GM13977 (cell line): ENCODE results near the gene CCDC106.

Experiments
- DNase-seq: peaks from one replicate; pipeline ENCODE4 v3.0.0; 2012; ENCODE audit warnings: low spot score
- CTCF ChIP-seq: IDR thresholded peaks from 2 replicates; pipeline ENCODE4 v1.5.1; 2012; ENCODE audit warnings: mild to moderate bottlenecking, control low read depth; ENCODE audit not compliant: insufficient read depth; ENCODE audit errors: extremely low read depth, missing control alignments
- in situ Hi-C: fragments of 300-500 bp; cut with MboI; formaldehyde crosslinking; loops from one replicate; pipeline ENCODE4 v1.12.0; 2022; ENCODE audit warnings: low sequenced_read_pairs, low pct_unique_long_range_greater_than_20kb, mixed read lengths, inconsistent platforms; ENCODE audit not compliant: unreplicated experiment

CCDC106 gene

DNA sequence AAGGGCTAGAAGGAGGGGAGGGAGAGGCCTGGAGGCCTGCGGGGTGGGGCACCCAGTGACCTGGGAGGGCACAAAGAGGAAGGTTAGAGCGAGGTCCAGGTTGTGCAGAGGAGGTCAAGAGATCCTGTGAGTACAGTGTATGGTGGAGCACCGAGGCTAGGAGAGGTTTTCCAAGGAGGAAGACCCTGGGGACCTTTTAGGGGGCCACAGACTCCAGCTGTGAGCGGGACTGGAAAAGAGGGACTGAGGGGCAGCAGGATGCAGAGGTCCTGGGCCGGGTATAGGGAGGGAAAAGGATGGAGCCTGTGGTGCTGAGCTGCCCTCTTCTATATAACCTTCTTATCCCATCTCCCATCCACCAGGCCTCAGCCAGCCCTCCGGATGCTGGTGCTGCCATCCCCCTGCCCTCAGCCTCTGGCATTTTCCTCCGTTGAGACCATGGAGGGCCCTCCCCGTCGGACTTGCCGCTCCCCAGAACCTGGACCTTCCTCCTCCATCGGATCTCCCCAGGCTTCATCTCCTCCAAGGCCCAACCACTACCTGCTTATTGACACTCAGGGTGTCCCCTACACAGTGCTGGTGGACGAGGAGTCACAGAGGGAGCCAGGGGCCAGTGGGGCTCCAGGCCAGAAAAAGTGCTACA is 3.7 kb upstream of the CCDC106 start:
- in situ Hi-C loops = no loop called here
- no peak for DNase-seq
- no peak for TF ChIP-seq CTCF

DNA sequence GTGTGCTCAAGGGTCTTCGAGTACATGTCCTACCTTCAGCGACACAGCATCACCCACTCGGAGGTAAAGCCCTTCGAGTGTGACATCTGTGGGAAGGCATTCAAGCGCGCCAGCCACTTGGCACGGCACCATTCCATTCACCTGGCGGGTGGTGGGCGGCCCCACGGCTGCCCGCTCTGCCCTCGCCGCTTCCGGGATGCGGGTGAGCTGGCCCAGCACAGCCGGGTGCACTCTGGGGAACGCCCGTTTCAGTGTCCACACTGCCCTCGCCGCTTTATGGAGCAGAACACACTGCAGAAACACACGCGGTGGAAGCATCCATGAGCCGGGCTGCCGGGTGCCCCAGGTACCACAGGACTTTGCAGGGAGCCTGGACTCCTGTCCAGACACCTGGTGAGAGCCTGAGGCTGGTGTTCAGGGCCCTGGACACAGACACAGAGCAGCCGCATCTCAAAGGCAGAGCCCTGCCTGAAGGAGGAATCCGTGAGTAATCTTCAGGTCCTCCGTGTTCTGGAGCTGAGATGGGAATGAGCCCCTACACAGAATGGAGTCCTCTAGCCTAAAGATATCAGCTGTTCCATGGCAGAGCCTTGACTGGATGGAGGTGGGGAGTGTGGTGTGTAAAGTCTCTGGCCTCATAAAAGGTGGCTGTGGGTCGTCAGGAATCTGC is 3.0 kb upstream of the CCDC106 start:
- no peak for TF ChIP-seq CTCF
- in situ Hi-C loops = no loop called here
- no peak for DNase-seq

DNA sequence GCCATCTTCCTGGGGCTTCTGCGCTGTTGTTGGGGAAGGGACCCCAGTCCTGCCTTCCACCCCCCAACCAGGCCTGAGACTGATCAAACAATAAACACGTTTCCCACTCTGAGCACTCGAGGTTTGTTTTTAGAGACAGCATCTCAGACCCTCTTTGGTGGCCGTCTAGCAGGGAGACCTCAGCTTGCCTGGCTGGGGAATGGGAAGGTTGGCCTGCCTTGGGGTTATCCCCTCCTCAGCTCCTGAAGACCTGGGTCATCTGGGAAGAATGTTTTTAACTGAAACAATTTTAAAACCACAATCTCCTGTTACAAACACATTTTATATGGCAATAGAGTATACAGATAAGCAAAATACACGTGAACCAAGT is 2.5 kb upstream of the CCDC106 start:
- no peak for DNase-seq
- in situ Hi-C loops = no loop called here
- TF ChIP-seq CTCF = no peak

DNA sequence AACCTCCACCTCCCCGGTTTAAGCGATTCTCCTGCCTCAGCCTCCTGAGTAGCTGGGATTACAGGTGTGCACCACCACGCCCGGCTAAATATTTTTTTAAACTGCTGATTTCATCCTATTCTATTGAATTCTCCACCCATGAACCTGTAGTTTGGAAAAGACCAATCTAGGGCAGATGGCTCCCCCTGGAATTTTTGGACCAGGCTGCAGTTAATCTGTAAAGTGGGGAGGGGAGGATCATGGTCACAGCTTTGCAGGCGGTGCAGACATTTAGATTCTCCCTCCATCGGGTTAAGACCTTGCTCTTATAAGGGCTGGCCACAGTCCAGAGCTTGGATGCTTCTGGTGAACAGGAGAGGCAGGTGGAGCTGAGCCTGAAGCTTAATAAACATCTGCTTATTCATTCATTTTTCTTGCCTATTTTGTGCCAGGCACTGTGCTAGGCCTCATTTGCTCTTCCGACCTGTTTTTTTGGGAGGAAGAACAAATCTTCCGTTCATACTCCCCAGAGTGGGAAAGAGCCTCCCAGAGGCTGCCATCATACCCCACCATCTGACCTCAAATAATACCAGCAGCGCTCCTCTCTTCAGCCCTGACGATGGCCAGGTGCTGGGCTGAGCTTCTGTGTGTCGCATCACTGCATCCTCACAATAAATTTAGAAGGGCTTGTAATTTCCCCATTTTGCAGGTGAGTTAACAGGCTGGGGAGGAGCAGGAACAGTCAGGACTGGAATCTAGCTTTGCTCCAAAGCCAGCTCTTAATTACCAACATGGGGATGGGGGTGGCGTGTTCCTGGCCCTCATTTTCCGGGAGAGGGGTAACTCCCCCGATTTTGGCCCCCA is 902 bp upstream of the CCDC106 start:
- peak; percentile 57 for DNase-seq
- in situ Hi-C loops = no loop called here
- TF ChIP-seq CTCF = no peak

DNA sequence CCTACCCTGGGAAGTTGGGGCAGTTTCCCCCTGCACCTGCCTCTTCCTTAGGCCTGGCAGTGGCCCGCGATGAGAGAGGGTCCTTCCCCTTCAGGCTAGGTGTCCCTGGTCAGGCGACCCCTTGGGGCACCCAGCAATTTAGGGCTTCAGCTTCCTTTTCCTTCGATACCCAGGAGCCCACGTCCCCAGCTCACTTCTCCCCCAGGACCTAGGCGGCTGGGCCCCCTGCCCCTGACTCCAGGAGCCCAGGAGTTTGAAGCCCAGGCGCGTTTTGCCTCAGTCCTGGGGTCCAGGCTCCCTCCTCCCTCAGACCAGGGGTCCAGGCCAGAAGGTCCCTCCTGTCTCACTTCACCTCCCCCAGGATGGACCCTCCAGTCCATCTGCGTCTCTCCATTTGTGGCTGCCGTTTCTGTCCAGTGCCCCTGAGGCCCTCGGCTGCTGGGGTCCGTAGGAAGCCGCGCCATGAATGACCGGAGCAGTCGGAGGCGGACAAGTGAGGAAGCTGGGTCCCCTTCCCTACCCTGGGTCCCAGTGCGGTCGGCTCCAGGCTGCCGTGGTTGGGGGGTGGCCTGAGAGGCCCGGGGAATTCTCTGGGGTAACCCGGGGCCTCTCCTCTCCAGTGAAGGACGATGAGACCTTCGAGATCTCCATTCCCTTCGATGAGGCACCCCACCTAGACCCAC is 714 bp downstream of the CCDC106 start:
- no peak for DNase-seq
- TF ChIP-seq CTCF = no peak
- in situ Hi-C loops = no loop called here
